Calu3 (cell line): Measurements from ENCODE around the gene CASTOR1. TPM values are rescaled to one million over a fixed set of nuclear protein-coding genes. Genes with fewer than 3 reads are reported as not detected.

ENCODE experiments used
- BruUV-seq: library from RNA; stranded (reverse); fragments of 400-500 nt; replicated peaks from 2 replicates; lab custom pipeline; 2021; lab: Mats Ljungman, UMichigan
- CTCF ChIA-PET: fragments of 300-600 bp; sonication (Branson Sonifier 250); formaldehyde crosslinking; loops from one replicate; lab custom pipeline; 2022; ENCODE audit warnings: antibody characterized with exemption; lab: Charles Lee
- DNase-seq: peaks from one replicate; pipeline ENCODE4 v3.0.0; 2022
- H3K27ac Mint-ChIP-seq: one replicate; pipeline ENCODE4 v1.8.0; 2022; ENCODE audit warnings: mixed read lengths; ENCODE audit not compliant: unreplicated experiment
- H3K27me3 Mint-ChIP-seq: one replicate; pipeline ENCODE4 v1.8.0; 2022; ENCODE audit warnings: mixed read lengths; ENCODE audit not compliant: unreplicated experiment
- H3K36me3 Mint-ChIP-seq: one replicate; pipeline ENCODE4 v1.8.0; 2022; ENCODE audit warnings: mild to moderate bottlenecking, moderate library complexity, mixed read lengths; ENCODE audit not compliant: insufficient read depth, unreplicated experiment
- H3K4me1 Mint-ChIP-seq: one replicate; pipeline ENCODE4 v1.8.0; 2022; ENCODE audit warnings: mild to moderate bottlenecking, low read depth, mixed read lengths; ENCODE audit not compliant: unreplicated experiment
- H3K4me3 Mint-ChIP-seq: one replicate; pipeline ENCODE4 v1.8.0; 2022; ENCODE audit warnings: mild to moderate bottlenecking, low read depth, moderate library complexity, mixed read lengths; ENCODE audit not compliant: unreplicated experiment
- H3K9me3 Mint-ChIP-seq: one replicate; pipeline ENCODE4 v1.8.0; 2022; ENCODE audit warnings: low read depth, mixed read lengths; ENCODE audit not compliant: unreplicated experiment
- CTCF ChIP-seq: fragments of 200-600 bp; IDR thresholded peaks from one replicate; pipeline ENCODE4 v1.8.0; 2022; ENCODE audit warnings: antibody characterized with exemption; ENCODE audit not compliant: unreplicated experiment
- intact Hi-C: fragments of 100-400 bp; cut with micrococcal nuclease; formaldehyde crosslinking; loops from one replicate; pipeline ENCODE4 v1.10.0; 2022; ENCODE audit not compliant: unreplicated experiment
- total RNA-seq: library from RNA; stranded (reverse); gene quantifications from 2 replicates; pipeline ENCODE4 v1.2.3, GENCODE V29; 2022

Gene CASTOR1
- total RNA-seq, 1 experiment from 2014 or later, result 14.2 TPM

- no peak overlapping the region for H3K27ac Mint-ChIP-seq
Observed at GRCh38 chr22:30318799-30319419, 29.6 kb upstream of the CASTOR1 start.

GRCh38 chr22:30317778-30318177 is 28.5 kb upstream of the CASTOR1 start:
- Mint-ChIP-seq H3K4me1 (peaks cover 58% of the 10 kb centered on the region), H3K4me3 (no peak overlapping the region), H3K9me3 (no peaks in the 10 kb centered on the region), H3K27me3 (no peaks in the 10 kb centered on the region), H3K36me3 (peaks cover 12% of the 10 kb centered on the region), H3K27ac (no peak overlapping the region)
- no peak for TF ChIP-seq CTCF
- no peak for DNase-seq
- BruUV-seq, result no TSS peak
- CTCF ChIA-PET, result no interaction called here
- intact Hi-C loops, result no loop called here

More at GRCh38 chr22:30318799-30319419, 29.6 kb upstream of the CASTOR1 start:
- peaks cover 49% of the 10 kb centered on the region for H3K4me1 Mint-ChIP-seq
- no peak overlapping the region for H3K4me3 Mint-ChIP-seq
- no peak for TF ChIP-seq CTCF
- H3K27me3 Mint-ChIP-seq, result no peaks in the 10 kb centered on the region
- DNase-seq, result no peak
- CTCF ChIA-PET, result interaction anchor here (0.6 kb wide), 1 partner anchor 942 kb away, joined by 8 read pairs; no protein-coding TSS in a partner anchor
- no peaks in the 10 kb centered on the region for H3K9me3 Mint-ChIP-seq
- intact Hi-C loops, result no loop called here
- H3K36me3 Mint-ChIP-seq, result peaks cover 10% of the 10 kb centered on the region
- BruUV-seq, result no TSS peak

GRCh38 chr22:30315962-30316576 is 26.8 kb upstream of the CASTOR1 start:
- Mint-ChIP-seq H3K36me3 (peaks cover 13% of the 10 kb centered on the region), H3K27me3 (no peaks in the 10 kb centered on the region), H3K4me1 (peaks cover 75% of the 10 kb centered on the region), H3K4me3 (no peak overlapping the region), H3K9me3 (no peaks in the 10 kb centered on the region), H3K27ac (no peak overlapping the region)
- CTCF ChIA-PET, result no interaction called here
- no TSS peak for BruUV-seq
- no peak for TF ChIP-seq CTCF
- intact Hi-C loops, result no loop called here
- DNase-seq, result no peak

- TF ChIP-seq CTCF, result no peak
- Mint-ChIP-seq H3K36me3 (peaks cover 13% of the 10 kb centered on the region), H3K4me3 (no peak overlapping the region), H3K9me3 (no peaks in the 10 kb centered on the region), H3K4me1 (peaks cover 87% of the 10 kb centered on the region), H3K27ac (no peak overlapping the region), H3K27me3 (no peaks in the 10 kb centered on the region)
- BruUV-seq, result no TSS peak
- CTCF ChIA-PET, result interaction anchor here (0.7 to 1.5 kb wide), 2 partner anchors 17 to 23 kb away, joined by 4 to 6 read pairs; no protein-coding TSS in a partner anchor
- no peak for DNase-seq
- intact Hi-C loops, result no loop called here
Observed at GRCh38 chr22:30314915-30315314, 25.6 kb upstream of the CASTOR1 start.
